Epithelial cell of umbilical artery (primary cell): Measurements from ENCODE around the gene CNN3. TPM values are rescaled to one million over a fixed set of nuclear protein-coding genes. Genes with fewer than 3 reads are reported as not detected.

Experiments
- total RNA-seq: library from RNA; depleted of rRNA; stranded (reverse); fragments of >200 nt; gene quantifications from 2 replicates; pipeline ENCODE4 v1.2.3, GENCODE V29; 2014

CNN3 gene
- total RNA-seq: 282 and 416 TPM in 2 replicates

DNA sequence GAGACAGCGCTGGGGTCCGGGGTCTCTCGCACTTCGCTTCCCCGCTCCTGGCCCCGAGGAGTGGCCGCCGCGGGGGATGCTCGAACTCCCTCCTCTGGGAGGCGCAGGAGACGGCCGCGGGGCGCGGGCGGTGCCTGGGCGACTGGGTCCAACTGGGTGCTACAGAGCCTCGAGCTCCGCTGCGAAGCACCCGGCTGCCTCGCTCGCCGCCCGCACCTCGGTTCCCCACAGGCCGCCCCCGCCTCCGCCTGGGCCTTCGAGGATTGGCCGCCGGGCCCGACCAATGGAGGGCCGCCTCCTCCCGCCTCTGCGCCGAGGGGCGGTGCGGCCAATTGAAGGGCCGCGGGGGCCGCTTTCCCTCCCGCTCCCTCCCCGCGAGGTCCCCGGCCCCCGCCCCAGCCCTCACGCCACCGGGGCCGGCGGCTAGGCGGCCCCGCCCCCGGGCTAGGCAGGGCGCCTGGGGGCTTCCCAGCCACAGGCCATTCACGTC, at the start of gene CNN3:
CNN3 (minus strand) TSS at position 196 of the 490 bp plus-strand sequence. CDS start 216 bp downstream, outside the sequence.

Other genes with a start within 250 kb of the CNN3 start
- under 0.01 and 0.15 TPM in 2 replicates for gene SLC44A3, start 106.8 kb downstream of the CNN3 start, total RNA-seq
- 0.97 and 1.1 TPM in 2 replicates for gene ALG14, start 145.8 kb upstream of the CNN3 start, total RNA-seq
- gene TLCD4, start 190.2 kb upstream of the CNN3 start, total RNA-seq: under 0.01 TPM in 1 of 2 replicates, not detected in the other